PC-9 (cell line): ENCODE data around the gene PCDHGC3.

Source experiments
- CTCF ChIP-seq: fragments of 200-600 bp; sonication (generic); conservative IDR thresholded peaks from 2 replicates; pipeline ENCODE4 v1.6.1; 2017; ENCODE audit warnings: mixed run types, antibody characterized with exemption, mild to moderate bottlenecking, moderate library complexity
- EZH2 ChIP-seq: fragments of 200-600 bp; sonication (generic); IDR thresholded peaks from 2 replicates; pipeline ENCODE4 v1.8.0; 2017; ENCODE audit warnings: antibody characterized with exemption, low read depth

DNA sequence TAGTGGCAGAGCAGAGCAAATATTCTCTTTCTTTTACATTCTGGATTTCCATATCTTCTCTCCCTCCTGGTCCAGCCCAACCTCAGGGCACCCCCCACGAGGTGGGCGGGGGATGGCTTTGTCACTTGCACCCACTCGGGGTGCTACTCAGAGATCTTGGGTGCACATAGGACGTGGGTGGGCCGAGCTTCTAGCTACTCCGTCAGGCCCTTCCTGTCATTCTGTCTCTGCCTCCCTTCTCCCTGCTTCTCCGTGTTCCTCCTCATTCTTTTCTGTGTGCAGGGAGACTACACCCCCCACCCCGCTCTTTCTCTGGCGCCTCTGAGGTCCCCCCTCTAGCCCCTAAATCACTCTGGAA is 32.7 kb downstream of the PCDHGC3 start:
- TF ChIP-seq CTCF (no peak), EZH2 (no peak)
